IPS-11a (cell line): ENCODE results near the gene FANK1.
"Not testable (repeated sequence)": the region's sequence is repeated elsewhere in the genome, so short reads cannot be mapped to it uniquely, and the experiment has no call there.

Source experiments
- H3K4me3 ChIP-seq: one replicate; pipeline ENCODE4 v1.5.1; 2013; ENCODE audit warnings: low read depth, low read length, control low read depth

Gene FANK1

DNA sequence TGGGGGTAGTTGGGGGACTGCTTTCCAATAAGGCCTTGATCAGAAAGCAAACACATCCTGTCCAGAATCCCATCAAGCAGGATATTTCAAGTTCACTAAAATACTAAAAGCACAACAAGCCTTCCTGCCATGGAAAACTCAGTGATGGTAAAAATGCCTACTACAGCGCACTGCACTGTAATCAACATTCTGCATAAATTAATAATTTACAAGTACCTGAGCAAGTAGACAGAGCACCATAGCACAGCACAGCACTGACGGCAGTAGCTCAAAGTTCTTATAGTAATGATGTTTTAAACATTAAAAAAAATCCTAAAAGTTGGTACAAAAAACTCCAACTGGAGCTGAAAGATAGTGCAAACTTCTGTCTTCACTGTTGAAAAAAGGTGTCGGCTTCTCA is 120.5 kb downstream of the FANK1 start:
- H3K4me3 ChIP-seq = no peak overlapping the region

DNA sequence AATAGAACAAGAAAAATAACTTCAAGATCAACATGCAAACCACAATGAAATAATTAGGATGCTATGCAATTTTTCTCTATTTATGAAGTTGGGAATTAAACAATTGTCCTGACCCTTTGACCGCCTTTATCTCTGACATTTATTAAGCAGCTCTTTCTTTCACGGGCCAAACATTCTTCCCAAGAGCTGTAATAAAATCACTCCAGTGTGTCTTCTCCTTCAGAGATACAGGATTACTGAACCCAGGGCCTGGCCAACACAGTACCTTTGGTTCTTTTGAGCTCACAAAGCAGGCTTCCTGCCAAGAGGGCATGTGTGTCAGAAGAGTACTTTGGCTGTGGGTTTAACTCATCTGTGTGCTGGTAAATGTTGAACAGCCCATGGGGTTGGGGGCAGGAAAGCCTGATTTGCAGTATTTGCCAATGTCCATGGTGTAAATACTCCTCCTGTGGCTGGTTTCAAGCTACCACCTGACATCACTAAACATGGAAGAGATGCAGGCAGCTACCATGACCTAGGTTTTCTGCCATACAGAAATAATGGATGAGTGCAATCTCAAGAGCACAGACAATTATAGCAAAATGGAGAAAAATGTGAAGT is 121.7 kb downstream of the FANK1 start:
- H3K4me3 ChIP-seq = no peak overlapping the region

DNA sequence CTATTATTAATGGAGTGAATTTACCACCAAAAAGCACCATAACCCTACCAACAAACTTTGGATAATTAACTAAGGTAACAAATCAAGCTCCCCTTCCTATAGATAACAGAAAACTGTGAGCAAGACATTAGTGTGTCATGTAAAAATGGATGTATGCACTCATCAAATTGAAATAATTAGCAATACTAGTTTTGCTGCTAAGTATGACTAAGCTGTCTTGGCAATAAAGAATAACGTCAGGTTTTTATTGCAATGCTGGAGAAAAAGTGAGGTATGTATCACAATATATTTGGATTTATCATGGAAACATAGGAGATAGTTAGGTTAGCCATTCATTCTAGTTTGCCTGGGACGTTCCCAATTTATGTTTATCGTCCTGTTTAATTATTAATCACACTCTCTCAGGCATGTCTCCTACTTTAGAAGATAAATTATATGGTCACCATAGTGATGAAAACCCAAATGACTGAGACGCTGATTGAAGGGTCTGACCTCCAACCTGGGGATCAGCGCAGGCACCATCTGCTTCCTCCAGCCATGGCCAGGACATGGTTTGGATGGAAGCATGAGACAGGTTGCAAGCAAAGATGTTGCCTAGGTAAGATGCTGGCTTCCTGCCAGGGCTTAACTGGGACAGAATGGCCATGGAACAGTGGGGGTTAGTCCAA is 125.6 kb downstream of the FANK1 start:
- H3K4me3 ChIP-seq = no peak overlapping the region

DNA sequence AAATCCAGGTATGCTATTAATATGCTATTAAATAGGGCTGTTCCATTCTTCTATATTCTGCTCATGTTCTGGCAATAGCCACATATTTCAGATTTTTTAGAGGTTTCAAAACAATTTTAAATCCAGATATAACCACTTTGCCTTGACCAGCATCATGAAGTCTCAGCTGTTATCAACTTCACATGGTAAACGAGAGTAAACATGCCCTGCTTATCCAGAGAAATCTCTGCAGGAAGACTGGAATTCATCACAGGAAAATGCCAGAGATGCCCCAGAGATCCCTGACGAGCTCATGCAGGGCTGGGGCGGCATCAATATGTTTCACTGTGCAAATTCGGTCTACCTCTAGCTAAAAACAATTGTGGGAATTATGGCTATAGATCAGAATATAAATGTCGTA is 126.5 kb downstream of the FANK1 start:
- no peak overlapping the region for H3K4me3 ChIP-seq

DNA sequence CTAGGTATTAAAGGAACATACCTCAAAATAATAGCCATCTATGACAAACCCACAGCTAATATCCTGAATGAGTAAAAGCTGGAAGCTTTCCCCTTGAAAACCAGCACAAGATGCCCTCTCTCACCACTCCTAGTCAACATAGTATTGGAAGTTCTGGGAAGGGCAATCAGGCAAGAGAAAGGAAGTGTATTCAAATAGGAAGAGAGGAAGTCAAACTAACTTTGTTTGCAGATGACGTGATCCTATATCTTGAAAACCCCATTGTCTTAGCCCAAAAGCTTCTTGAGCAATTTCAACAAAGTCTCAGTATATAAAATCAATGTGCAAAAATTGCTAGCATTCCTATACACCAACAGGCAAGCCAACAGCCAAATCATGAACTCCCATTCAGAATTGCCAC is 131.3 kb downstream of the FANK1 start:
- no peak overlapping the region for H3K4me3 ChIP-seq

DNA sequence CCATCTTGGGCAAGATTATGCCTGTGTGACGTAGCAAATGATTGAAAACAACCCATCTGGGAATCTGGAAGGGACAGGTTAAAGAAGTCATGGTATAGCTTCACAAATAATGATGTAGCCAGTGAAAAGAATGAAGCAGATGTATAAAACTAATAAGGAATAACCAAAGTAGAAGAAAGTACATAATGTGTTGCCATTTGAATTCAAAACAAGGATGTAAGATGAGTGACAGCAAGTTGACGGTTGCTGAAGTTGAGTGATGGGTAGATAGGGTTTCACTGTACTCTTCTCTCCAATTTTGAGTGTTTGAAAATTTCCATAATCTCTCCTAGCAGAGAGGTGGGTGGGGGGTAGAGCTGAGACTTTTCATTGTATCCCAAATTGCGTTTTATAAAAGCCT is 133.6 kb downstream of the FANK1 start:
- H3K4me3 ChIP-seq = no peak overlapping the region

DNA sequence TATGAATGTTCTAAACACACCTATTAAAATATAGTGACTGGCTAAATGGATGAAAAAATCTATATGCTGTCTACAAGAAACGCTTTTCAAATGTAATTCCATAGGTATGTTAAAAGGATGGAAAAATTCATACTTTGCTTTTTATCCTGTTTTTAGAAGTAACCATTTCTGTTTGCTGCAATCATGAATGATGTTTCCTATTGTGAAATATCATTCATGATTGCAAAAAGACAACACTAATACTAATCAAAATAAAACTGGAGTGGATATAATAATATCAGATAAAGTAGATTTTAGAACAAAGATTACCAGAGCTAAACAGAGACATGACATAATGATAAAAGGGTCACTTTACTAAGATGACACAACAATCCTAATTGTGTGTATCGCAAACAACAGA is 138.2 kb downstream of the FANK1 start:
- H3K4me3 ChIP-seq = no peak overlapping the region

DNA sequence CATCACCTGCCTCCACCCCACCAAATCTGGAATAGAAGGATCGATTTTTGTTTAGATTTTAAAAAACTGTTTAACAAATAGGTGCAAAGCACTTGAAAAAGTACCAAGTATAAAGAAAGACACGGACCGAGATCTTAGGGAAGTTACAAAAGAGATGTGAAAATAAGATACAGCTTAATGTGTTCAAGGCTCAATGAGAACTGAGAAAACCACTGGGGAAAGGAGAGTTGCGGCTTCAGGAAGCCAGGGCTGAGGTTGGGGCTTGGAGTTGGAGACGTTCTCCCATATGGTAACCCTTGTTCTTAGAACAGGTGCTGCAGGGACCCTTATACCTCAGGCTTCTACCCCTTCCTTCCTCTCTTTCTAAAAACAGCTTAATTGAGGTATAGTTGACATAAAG is 140.2 kb downstream of the FANK1 start:
- H3K4me3 ChIP-seq = no peak overlapping the region

DNA sequence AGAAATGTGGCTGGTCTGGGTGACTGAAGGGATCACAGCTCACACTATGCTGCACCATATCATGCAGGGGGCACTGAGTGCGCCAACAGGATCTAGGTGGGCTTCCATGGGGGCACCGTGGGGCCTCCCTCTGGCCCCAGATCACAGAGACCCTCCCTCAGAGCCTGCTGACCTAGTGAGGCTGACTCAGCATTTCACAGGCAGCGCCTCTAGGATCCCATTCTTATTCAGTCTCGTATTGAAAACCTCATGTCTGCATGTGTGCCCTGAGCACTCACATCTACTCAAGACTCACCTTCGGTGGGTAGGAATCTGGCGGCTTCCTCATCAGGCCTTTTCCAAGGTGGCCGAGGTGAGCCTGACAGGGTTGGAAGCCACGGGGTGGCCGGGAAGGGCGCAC is 141.6 kb downstream of the FANK1 start:
- H3K4me3 ChIP-seq = no peak overlapping the region

DNA sequence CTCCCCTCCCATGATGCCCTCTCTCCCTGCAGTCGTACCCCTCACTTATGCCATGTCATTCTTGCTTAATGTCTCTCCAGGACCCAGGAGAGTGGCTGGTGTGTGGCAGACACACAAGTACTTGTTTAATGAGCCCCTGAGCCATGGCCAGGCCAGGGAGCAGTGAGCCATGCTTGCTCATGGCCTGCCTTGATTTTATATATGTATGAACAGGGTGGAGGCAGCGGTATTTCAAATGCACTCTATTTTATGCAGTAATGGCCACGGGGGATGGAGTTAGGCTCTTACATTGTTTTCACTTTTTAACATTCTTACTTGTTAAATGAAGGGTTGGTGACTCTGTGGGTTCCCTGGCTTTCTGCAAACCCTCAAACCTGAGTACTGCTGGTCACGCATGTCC is 144.8 kb downstream of the FANK1 start:
- no peak overlapping the region for H3K4me3 ChIP-seq

DNA sequence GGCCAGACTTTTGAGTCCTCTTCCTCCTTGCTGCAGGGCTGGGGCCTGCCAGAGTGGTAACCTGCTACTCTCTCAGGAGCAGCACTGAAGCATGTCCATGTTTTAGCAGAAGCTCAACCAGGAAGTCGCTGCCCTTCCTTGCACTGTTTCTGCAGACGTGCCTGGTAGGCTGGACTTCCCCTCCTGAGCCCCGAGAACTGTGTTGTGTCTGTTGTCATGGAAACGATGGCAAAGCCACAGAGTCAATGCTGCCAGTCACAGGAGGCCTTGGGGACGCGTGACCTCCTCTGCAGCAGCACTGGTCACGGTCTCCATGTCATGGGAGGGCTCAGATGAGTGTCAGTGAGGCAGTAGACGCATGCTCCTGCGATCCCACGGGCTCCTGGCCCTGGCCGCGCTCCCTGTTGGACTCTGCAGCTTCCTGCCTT is 145.5 kb downstream of the FANK1 start:
- H3K4me3 ChIP-seq = no peak overlapping the region

DNA sequence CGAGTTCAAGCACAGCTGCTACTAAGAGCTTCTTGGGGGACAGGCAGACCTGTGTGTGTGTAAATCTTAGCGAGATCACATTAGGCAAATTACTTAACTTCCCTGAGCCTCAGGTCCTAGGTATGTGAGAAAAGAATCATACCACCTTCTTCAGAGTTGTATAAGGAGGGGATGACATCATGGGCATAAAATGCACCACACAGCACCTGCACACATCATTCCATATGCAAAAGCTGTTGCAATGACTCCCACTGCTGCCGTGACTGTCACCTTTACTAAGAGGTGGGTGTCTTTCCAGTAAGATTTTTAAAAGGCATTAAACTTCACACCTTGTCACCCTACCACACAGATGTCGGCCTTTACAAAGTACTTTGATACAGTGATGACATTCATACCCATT is 146.0 kb downstream of the FANK1 start:
- H3K4me3 ChIP-seq = no peak overlapping the region

DNA sequence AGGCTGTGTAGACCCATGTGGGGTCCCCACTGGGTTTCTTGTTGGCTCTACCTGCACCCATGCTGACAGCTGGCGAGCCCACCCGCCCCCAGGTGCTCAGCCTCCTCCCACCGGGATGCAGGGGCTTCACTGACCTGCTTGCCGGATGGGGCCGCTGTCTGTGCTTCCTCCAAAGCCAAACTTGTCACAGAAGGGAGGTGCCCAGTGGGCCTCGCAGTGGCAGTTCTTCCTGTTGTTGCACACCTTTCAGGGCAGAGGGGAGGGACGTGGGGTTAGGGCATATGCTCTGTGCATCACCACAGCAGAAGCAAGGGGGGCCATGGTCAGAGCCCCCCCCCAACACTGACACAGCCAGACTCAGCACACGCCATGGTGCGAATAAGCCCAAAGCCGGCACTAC is 146.5 kb downstream of the FANK1 start:
- H3K4me3 ChIP-seq = no peak overlapping the region

DNA sequence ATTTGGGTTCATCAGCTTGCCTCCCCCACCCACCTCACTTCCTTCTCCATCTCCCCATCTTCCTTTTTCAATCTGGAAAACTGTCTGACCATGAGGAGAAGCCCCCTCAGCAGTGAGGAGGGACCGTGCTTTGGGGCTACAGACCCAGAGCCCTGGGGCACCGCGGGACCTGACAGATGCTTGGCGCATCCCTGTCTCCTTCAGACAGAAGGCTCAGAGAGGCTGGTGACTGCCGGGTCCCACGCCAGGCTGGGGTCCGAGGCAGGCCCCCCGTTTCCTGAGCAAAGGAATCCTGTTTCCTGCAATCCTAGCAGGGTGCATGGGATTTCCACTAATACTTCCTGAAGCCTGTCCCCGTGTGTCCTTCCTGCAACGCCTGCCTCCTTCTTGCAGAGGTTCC is 147.0 kb downstream of the FANK1 start:
- H3K4me3 ChIP-seq = no peak overlapping the region

DNA sequence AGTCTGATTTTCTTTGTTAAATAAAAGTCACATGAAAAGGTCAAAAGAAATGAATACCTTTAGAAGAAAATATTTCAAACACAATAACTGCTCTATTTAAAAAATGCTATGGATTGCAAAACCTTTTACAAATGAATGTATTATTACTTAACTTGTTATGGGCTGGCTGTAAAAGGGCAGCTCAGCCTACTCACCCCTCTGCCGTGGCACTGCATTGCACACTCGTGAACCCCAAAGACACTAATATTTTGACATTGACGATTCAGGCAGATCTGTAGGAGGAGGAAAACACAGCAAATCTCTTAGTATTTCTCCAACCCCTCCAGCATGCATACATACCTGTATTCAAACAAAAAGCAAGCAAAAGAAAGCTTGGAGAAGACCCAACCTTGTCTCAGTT is 149.5 kb downstream of the FANK1 start:
- H3K4me3 ChIP-seq = no peak overlapping the region

DNA sequence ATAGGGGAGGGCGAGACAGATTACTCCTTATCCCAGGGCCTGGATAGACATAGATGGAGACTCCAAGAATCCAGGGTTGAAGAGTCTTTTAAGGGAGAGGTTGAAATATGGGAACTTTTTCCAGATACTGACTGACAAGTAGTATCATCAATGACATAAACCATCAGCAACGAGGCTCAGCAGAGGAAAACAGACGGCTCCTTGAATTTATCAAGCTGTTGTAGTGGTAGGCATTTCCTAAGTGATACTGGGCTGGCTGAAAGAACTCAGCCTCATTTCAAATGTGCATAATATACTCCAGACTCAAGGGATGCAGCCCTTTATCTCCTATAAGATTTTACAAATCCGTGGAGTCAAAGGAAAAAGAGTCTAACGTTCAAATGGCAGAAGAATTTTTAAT is 150.5 kb downstream of the FANK1 start:
- no peak overlapping the region for H3K4me3 ChIP-seq

DNA sequence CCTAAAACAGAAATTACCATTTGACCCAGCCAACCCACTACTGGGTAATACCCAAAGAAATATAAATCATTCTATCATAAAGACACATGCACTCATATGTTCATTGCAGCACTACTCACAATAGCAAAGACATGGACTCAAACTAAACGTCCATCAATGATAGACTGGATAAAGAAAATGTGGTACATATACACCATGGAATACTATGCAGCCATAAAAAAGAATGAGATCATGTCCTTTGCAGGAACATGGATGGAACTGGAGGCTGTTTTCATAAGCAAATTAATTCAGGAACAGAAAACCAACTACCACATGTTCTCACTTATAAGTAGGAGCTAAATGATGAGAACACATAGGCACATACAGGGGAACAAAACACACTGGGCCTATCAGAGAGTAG is 151.4 kb downstream of the FANK1 start:
- not testable (repeated sequence) for H3K4me3 ChIP-seq

DNA sequence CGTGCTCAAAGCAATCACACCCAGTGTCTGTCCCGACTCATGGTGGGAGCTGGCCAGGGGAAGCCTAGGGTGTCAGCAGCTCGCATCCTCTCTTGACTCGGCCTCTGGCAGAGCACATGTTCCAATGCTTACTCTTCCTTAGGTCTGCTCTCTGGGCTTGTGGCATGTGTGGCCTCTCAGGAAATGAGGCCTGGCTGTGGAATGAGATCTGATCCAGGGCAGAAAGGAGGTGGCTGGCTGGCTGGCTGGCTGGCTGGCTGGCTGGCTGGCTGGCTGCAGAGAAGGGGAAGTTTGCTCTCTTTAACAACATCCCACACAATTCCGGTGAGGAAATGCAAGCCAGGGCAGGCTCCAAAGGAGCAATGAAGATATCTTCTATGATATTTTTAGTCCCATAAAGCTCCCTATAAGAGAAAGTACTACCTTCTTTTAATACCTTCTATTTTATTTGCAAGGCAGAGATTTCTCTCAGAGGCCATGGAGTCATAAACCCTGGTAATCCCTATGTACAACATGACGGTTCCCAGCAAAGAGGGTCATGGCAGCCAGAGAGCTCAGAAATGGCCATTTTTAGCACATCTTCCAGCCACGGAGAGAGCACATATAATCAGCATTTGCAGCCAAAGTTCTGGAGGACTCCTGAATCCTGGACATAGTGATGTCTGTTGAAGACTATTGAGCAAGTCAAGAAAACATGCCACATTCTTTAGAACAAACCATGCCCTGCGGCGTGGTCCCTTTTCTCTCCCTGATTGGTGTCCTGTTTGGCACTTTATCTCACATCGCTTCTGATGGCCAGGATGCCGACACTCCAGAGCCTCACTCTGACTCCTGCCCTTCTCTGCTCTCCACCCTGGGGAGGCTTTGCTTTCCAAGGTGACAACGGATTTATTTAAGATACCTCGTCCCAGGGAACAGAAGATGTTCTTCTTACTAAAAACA is 153.7 kb downstream of the FANK1 start:
- H3K4me3 ChIP-seq = no peak overlapping the region

DNA sequence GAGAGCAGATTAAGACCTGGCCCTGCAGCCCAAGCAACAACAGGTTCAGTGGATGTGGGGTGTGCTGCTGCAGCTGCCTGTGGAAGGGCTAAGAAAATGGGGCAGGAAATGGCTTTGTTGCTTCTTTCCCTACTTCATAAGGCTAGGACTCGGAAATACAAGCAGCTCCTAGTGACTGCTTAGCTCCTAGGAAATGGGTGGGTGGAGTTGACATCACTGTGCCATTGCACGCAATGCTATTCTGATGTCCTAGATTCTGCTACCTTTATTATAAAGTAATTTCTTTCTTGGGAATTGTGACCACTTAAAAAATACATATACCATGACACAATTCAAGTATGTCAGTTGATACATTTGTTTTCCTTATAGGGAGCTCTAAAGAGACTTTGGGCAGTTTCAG is 155.8 kb downstream of the FANK1 start:
- H3K4me3 ChIP-seq = no peak overlapping the region

DNA sequence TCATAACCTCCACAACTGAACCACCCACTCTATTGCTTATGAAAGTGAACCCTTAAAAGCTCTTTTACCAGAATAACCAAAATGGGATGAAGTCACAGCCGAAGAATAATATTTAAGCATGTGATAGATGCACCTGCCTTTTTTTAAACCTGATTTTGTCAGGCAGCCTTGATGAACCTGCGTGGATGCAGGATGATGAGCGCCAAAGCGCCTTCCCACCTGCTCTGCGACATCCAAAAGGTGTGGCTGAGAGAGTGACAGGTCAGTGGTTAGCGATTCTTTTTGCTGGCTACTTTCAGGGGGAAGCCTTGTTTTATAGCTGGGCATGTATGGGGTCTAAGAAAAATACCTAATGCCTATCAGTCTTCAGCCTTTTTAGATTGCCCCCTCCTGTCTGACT is 157.8 kb downstream of the FANK1 start:
- H3K4me3 ChIP-seq = no peak overlapping the region

DNA sequence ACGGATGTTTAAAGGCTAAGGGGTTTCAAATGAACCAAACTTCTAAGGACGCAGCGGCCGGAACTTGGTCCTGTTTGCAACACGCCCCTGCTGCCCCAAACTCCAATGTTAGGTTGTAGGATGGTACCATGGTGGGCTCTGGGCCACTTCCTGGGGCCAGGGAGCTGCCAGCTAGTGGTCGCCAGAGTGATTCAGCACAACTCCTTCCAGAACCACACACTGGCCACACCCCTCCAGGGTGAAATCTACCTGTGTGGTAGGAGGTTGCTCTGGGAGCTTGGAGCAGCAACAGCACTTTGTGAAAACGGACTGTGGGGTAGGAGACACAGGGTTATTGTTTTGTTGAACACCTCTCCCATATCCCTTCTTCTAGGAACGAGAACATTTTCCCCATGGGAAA is 161.1 kb downstream of the FANK1 start:
- no peak overlapping the region for H3K4me3 ChIP-seq

DNA sequence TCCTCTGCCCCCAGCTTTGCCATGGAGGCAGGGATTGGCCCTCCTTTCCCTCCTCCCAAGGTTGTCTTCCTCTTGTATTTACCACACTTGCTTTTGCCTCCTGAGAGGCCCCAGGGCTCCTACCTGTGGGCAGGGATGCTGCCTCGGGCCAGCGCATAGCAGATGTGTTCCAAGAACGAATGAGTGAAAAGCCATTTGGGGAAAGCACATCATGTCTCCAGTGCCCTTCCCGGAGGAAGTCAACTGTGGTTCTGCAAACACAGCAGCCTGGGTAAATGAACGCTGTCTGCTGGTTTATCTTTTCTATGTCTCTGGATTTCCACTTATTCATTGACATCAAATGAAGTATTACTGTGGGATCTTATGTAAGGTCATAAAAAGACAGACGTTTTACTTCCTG is 161.7 kb downstream of the FANK1 start:
- no peak overlapping the region for H3K4me3 ChIP-seq
